ENCODE results near the gene APBB1IP. TPM values are rescaled to one million over a fixed set of nuclear protein-coding genes. Genes with fewer than 3 reads are reported as not detected.

The APBB1IP gene
- total and polyA plus RNA-seq, 2 donors (not counting 3 experiments of a cell fraction or from before 2014, with no cell fraction given): not detected

GRCh38 chr10:26528048-26528447, 89.9 kb downstream of the APBB1IP start:
- intact Hi-C loops (cut with micrococcal nuclease): no loop called here
- Histone ChIP-seq H3K4me1 (ENCODE audit: control insufficient read depth, extremely low read depth, insufficient read depth, low read length) (no peaks in the 10 kb centered on the region), H3K4me2 (ENCODE audit: insufficient read depth, low read length) (no peak overlapping the region), H3K36me3 (ENCODE audit: control insufficient read depth in 2 of 2, extremely low read depth in 1 of 2, insufficient read depth in 2 of 2, low read length in 2 of 2) (no peaks in the 10 kb centered on the region), H3K9me1 (replicated peaks; ENCODE audit: control insufficient read depth, extremely low read depth, insufficient read depth, low read length) (no peaks in the 10 kb centered on the region), H3K9ac (replicated peaks; ENCODE audit: extremely low read depth, insufficient read depth, low read length) (no peak overlapping the region), H3K27ac (ENCODE audit: insufficient read depth, low read depth, low read length) (no peak overlapping the region), H3K79me2 (ENCODE audit: control insufficient read depth, insufficient read depth, low read length) (no peaks in the 10 kb centered on the region), H2AFZ (ENCODE audit: low read depth, low read length) (no peak overlapping the region), H4K20me1 (replicated peaks; ENCODE audit: control insufficient read depth, extremely low read depth, insufficient read depth, low read length) (no peaks in the 10 kb centered on the region), H3K9me3 (replicated peaks; ENCODE audit: control insufficient read depth, insufficient read depth, low read length) (peaks cover 2% of the 10 kb centered on the region), H3K4me3 (replicated peaks in 1 of 3; ENCODE audit: insufficient read depth in 1 of 3, low read depth in 1 of 3, low read length in 3 of 3) (no peak overlapping the region), H3K27me3 (ENCODE audit: control insufficient read depth in 2 of 2, insufficient read depth in 2 of 2, low read length in 2 of 2) (no peaks in the 10 kb centered on the region)
- no peak for FAIRE-seq
- CTCF ChIA-PET: interaction anchor here (0.6 kb wide), 1 partner anchor 22 kb away, joined by 3 read pairs; no protein-coding TSS in a partner anchor
- POLR2A ChIA-PET: no interaction called here
- TF ChIP-seq MYC (IDR thresholded peaks at IDR 0.05; ENCODE audit: low read depth, low read length) (no peak), POLR2A (IDR thresholded peaks at IDR 0.05; ENCODE audit: low read depth, low read length) (no peak), CTCF (IDR thresholded peaks at IDR 0.05; ENCODE audit: extremely low read depth in 1 of 2, insufficient read depth in 1 of 2, low read depth in 1 of 2, low read length in 2 of 2) (no peak), POLR2AphosphoS5 (IDR thresholded peaks at IDR 0.05; ENCODE audit: insufficient read depth, low read depth, low read length) (no peak), JUN (IDR thresholded peaks at IDR 0.05; ENCODE audit: borderline replicate concordance, insufficient read depth, insufficient read length, low read depth) (no peak), FOS (IDR thresholded peaks at IDR 0.05; ENCODE audit: borderline replicate concordance, insufficient read depth, low read length) (no peak), GATA2 (IDR thresholded peaks at IDR 0.05; ENCODE audit: insufficient read depth, insufficient read length, low read depth, low read length) (no peak), EZH2 (IDR thresholded peaks at IDR 0.05; ENCODE audit: borderline replicate concordance, low read depth, low read length, severe bottlenecking) (no peak), MAX (IDR thresholded peaks at IDR 0.05; ENCODE audit: insufficient read depth, insufficient read length) (no peak)
- no TSS peak for BruUV-seq (replicated peaks)
- dilution Hi-C loops (cut with MboI; ENCODE audit: extremely low pct_ligation_motif_present, low sequenced_read_pairs): no loop called here
- DNase-seq (ENCODE audit: low read depth, low spot score): no peak
